ENCODE results near the gene SYNJ2. TPM values are rescaled to one million over a fixed set of nuclear protein-coding genes. Genes with fewer than 3 reads are reported as not detected.

Gene SYNJ2
- total and polyA plus RNA-seq, 2 experiments from 2014 or later: 2.8 to 5.6 TPM

DNA sequence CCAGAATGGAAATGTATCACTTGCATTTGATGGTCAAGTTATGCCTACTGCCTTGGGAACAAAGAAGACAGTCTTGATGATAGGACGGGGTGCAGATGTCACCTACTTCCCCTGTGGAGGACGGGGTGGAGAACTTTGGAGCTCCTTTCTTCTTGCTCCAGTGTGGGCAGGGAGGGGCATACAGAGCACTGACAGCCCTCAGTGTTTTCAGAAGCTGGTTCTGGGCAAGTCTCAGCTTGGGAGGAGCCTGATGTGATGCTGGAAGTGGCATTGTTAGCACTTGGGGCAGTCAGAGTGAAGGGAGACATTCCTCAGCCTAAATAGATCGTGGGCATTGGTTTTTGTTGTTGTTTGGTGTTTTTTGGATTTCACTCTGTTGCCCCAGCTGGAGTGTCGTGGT is 59.7 kb downstream of the SYNJ2 start (continued):
- TF ChIP-seq, protein P1, sequence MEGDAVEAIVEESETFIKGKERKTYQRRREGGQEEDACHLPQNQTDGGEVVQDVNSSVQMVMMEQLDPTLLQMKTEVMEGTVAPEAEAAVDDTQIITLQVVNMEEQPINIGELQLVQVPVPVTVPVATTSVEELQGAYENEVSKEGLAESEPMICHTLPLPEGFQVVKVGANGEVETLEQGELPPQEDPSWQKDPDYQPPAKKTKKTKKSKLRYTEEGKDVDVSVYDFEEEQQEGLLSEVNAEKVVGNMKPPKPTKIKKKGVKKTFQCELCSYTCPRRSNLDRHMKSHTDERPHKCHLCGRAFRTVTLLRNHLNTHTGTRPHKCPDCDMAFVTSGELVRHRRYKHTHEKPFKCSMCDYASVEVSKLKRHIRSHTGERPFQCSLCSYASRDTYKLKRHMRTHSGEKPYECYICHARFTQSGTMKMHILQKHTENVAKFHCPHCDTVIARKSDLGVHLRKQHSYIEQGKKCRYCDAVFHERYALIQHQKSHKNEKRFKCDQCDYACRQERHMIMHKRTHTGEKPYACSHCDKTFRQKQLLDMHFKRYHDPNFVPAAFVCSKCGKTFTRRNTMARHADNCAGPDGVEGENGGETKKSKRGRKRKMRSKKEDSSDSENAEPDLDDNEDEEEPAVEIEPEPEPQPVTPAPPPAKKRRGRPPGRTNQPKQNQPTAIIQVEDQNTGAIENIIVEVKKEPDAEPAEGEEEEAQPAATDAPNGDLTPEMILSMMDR (conservative IDR thresholded peaks at IDR 0.05; ENCODE audit: low read depth in 2 of 2): no peak
- TF ChIP-seq, protein P2, sequence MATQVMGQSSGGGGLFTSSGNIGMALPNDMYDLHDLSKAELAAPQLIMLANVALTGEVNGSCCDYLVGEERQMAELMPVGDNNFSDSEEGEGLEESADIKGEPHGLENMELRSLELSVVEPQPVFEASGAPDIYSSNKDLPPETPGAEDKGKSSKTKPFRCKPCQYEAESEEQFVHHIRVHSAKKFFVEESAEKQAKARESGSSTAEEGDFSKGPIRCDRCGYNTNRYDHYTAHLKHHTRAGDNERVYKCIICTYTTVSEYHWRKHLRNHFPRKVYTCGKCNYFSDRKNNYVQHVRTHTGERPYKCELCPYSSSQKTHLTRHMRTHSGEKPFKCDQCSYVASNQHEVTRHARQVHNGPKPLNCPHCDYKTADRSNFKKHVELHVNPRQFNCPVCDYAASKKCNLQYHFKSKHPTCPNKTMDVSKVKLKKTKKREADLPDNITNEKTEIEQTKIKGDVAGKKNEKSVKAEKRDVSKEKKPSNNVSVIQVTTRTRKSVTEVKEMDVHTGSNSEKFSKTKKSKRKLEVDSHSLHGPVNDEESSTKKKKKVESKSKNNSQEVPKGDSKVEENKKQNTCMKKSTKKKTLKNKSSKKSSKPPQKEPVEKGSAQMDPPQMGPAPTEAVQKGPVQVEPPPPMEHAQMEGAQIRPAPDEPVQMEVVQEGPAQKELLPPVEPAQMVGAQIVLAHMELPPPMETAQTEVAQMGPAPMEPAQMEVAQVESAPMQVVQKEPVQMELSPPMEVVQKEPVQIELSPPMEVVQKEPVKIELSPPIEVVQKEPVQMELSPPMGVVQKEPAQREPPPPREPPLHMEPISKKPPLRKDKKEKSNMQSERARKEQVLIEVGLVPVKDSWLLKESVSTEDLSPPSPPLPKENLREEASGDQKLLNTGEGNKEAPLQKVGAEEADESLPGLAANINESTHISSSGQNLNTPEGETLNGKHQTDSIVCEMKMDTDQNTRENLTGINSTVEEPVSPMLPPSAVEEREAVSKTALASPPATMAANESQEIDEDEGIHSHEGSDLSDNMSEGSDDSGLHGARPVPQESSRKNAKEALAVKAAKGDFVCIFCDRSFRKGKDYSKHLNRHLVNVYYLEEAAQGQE (IDR thresholded peaks at IDR 0.05; ENCODE audit: unreplicated experiment): no peak
- no peak for TF ChIP-seq STAT1 (IDR thresholded peaks at IDR 0.05; ENCODE audit: unreplicated experiment)
- TF ChIP-seq EZH2phosphoT487 (IDR thresholded peaks at IDR 0.05; ENCODE audit: unreplicated experiment): no peak
- TF ChIP-seq EZH2 (IDR thresholded peaks at IDR 0.05; ENCODE audit: low read depth, unreplicated experiment): no peak

DNA sequence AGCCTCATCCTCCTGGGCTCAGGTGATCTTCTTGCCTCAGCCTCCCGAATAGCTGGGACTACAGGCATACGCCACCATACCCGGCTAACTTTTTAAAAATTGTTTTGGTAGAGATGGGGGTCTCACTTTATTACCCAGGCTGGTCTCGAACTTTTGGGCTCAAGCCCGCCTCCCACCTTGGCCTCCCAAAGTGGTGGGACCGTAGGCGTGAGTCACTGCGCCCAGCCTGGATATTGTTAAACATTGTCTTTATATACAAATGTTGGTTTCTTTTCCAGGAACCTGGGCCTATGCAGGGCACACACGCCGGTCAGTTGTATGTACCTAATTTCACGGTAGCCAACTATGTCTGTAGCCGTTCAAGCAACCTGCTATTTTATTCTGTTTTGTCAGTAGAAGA is 60.1 kb downstream of the SYNJ2 start:
- H3K4me3 ChIP-seq: no peak overlapping the region
- Mint-ChIP-seq H3K4me3 (no peak overlapping the region), H3K4me1 (peaks cover 24% of the 10 kb centered on the region), H3K9me3 (no peaks in the 10 kb centered on the region), H3K27ac (no peak overlapping the region), H3K36me3 (ENCODE audit: low read depth) (peaks cover 14% of the 10 kb centered on the region), H3K27me3 (ENCODE audit: insufficient read depth, low read depth, poor library complexity) (peaks cover 10% of the 10 kb centered on the region)
- no peak overlapping the region for H3K4me2 ChIP-seq
- no peaks in the 10 kb centered on the region for H3K36me3 ChIP-seq (ENCODE audit: insufficient read depth)
- no peaks in the 10 kb centered on the region for H3K9me2 ChIP-seq (ENCODE audit: insufficient read depth)
- ATAC-seq (no peak), DNase-seq (ENCODE audit: low spot score) (no peak)
- no peaks in the 10 kb centered on the region for H3K79me2 ChIP-seq (replicated peaks; ENCODE audit: insufficient read depth)
- no peaks in the 10 kb centered on the region for H3K27me3 ChIP-seq (ENCODE audit: insufficient read depth)
- H2AFZ ChIP-seq: no peak overlapping the region
- H3K4me1 ChIP-seq (ENCODE audit: insufficient read depth): no peaks in the 10 kb centered on the region
- no peaks in the 10 kb centered on the region for H4K20me1 ChIP-seq (replicated peaks; ENCODE audit: insufficient read depth)
- H3F3A ChIP-seq (replicated peaks; ENCODE audit: low read depth): no peaks in the 10 kb centered on the region
- no peak overlapping the region for H3K27ac ChIP-seq (ENCODE audit: low read depth)
- TF ChIP-seq EZH2 (IDR thresholded peaks at IDR 0.05; ENCODE audit: low read depth, unreplicated experiment): no peak
- TF ChIP-seq, protein P3, sequence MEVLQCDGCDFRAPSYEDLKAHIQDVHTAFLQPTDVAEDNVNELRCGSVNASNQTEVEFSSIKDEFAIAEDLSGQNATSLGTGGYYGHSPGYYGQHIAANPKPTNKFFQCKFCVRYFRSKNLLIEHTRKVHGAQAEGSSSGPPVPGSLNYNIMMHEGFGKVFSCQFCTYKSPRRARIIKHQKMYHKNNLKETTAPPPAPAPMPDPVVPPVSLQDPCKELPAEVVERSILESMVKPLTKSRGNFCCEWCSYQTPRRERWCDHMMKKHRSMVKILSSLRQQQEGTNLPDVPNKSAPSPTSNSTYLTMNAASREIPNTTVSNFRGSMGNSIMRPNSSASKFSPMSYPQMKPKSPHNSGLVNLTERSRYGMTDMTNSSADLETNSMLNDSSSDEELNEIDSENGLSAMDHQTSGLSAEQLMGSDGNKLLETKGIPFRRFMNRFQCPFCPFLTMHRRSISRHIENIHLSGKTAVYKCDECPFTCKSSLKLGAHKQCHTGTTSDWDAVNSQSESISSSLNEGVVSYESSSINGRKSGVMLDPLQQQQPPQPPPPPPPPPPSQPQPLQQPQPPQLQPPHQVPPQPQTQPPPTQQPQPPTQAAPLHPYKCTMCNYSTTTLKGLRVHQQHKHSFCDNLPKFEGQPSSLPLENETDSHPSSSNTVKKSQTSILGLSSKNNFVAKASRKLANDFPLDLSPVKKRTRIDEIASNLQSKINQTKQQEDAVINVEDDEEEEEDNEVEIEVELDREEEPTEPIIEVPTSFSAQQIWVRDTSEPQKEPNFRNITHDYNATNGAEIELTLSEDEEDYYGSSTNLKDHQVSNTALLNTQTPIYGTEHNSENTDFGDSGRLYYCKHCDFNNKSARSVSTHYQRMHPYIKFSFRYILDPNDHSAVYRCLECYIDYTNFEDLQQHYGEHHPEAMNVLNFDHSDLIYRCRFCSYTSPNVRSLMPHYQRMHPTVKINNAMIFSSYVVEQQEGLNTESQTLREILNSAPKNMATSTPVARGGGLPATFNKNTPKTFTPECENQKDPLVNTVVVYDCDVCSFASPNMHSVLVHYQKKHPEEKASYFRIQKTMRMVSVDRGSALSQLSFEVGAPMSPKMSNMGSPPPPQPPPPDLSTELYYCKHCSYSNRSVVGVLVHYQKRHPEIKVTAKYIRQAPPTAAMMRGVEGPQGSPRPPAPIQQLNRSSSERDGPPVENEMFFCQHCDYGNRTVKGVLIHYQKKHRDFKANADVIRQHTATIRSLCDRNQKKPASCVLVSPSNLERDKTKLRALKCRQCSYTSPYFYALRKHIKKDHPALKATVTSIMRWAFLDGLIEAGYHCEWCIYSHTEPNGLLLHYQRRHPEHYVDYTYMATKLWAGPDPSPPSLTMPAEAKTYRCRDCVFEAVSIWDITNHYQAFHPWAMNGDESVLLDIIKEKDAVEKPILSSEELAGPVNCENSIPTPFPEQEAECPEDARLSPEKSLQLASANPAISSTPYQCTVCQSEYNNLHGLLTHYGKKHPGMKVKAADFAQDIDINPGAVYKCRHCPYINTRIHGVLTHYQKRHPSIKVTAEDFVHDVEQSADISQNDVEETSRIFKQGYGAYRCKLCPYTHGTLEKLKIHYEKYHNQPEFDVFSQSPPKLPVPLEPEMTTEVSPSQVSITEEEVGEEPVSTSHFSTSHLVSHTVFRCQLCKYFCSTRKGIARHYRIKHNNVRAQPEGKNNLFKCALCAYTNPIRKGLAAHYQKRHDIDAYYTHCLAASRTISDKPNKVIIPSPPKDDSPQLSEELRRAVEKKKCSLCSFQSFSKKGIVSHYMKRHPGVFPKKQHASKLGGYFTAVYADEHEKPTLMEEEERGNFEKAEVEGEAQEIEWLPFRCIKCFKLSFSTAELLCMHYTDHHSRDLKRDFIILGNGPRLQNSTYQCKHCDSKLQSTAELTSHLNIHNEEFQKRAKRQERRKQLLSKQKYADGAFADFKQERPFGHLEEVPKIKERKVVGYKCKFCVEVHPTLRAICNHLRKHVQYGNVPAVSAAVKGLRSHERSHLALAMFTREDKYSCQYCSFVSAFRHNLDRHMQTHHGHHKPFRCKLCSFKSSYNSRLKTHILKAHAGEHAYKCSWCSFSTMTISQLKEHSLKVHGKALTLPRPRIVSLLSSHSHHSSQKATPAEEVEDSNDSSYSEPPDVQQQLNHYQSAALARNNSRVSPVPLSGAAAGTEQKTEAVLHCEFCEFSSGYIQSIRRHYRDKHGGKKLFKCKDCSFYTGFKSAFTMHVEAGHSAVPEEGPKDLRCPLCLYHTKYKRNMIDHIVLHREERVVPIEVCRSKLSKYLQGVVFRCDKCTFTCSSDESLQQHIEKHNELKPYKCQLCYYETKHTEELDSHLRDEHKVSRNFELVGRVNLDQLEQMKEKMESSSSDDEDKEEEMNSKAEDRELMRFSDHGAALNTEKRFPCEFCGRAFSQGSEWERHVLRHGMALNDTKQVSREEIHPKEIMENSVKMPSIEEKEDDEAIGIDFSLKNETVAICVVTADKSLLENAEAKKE (CRISPR knock-in tag; IDR thresholded peaks at IDR 0.05): no peak
- no peak for TF ChIP-seq EZH2phosphoT487 (IDR thresholded peaks at IDR 0.05; ENCODE audit: unreplicated experiment)
- TF ChIP-seq, protein P2 (IDR thresholded peaks at IDR 0.05; ENCODE audit: unreplicated experiment): no peak
- TF ChIP-seq, protein P4, sequence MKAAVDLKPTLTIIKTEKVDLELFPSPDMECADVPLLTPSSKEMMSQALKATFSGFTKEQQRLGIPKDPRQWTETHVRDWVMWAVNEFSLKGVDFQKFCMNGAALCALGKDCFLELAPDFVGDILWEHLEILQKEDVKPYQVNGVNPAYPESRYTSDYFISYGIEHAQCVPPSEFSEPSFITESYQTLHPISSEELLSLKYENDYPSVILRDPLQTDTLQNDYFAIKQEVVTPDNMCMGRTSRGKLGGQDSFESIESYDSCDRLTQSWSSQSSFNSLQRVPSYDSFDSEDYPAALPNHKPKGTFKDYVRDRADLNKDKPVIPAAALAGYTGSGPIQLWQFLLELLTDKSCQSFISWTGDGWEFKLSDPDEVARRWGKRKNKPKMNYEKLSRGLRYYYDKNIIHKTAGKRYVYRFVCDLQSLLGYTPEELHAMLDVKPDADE (IDR thresholded peaks at IDR 0.05): no peak
- TF ChIP-seq JUNB (IDR thresholded peaks at IDR 0.05; ENCODE audit: unreplicated experiment): no peak

All from GM23338 (cell line).